HG03521 (cell line): ENCODE results near the gene NEK5.
"Not testable (repeated sequence)": the region's sequence is repeated elsewhere in the genome, so short reads cannot be mapped to it uniquely, and the experiment has no call there.

Experiments used
- ATAC-seq: cut with Tn5 transposase; IDR thresholded peaks from one replicate; pipeline ENCODE4 v1.9.1; 2021; ENCODE audit warnings: mild to moderate bottlenecking, moderate library complexity; ENCODE audit not compliant: unreplicated experiment

The NEK5 gene

GRCh38 chr13:52082601-52083000, 46.3 kb downstream of the NEK5 start:
- no peak for ATAC-seq

- not testable (repeated sequence) for ATAC-seq
Measured at GRCh38 chr13:52079891-52080290, 49.0 kb downstream of the NEK5 start.

GRCh38 chr13:52070929-52071523, 57.8 kb downstream of the NEK5 start:
- no peak for ATAC-seq

GRCh38 chr13:52067237-52067636, 61.6 kb downstream of the NEK5 start:
- no peak for ATAC-seq

- ATAC-seq: no peak
Measured at GRCh38 chr13:52061587-52061986, 67.3 kb downstream of the NEK5 start.

- not testable (repeated sequence) for ATAC-seq
Measured at GRCh38 chr13:52061064-52061463, 67.8 kb downstream of the NEK5 start.

- ATAC-seq: no peak
Measured at GRCh38 chr13:52053460-52053859, 75.4 kb downstream of the NEK5 start.

- no peak for ATAC-seq
Measured at GRCh38 chr13:52051400-52051799, 77.5 kb downstream of the NEK5 start.

- ATAC-seq: no peak
Measured at GRCh38 chr13:52048516-52048915, 80.4 kb downstream of the NEK5 start.

- no peak for ATAC-seq
Measured at GRCh38 chr13:52047463-52047862, 81.4 kb downstream of the NEK5 start.

- ATAC-seq: no peak
Measured at GRCh38 chr13:52043675-52044074, 85.2 kb downstream of the NEK5 start.

- ATAC-seq: no peak
Measured at GRCh38 chr13:52036037-52036436, 92.8 kb downstream of the NEK5 start.

GRCh38 chr13:52034616-52035226, 94.2 kb downstream of the NEK5 start:
- no peak for ATAC-seq

- ATAC-seq: no peak
Measured at GRCh38 chr13:52033039-52033438, 95.8 kb downstream of the NEK5 start.

- ATAC-seq: not testable (repeated sequence)
Measured at GRCh38 chr13:52030401-52030800, 98.5 kb downstream of the NEK5 start.

- ATAC-seq: no peak
Measured at GRCh38 chr13:52029569-52029968, 99.3 kb downstream of the NEK5 start.

GRCh38 chr13:52027832-52028231, 101.0 kb downstream of the NEK5 start:
- ATAC-seq: no peak

- ATAC-seq: no peak
Measured at GRCh38 chr13:52026246-52026626, 102.6 kb downstream of the NEK5 start.

- no peak for ATAC-seq
Measured at GRCh38 chr13:52025475-52026245, 103.2 kb downstream of the NEK5 start.

- ATAC-seq: no peak
Measured at GRCh38 chr13:52024481-52024880, 104.4 kb downstream of the NEK5 start, which contains the start of gene UTP14C. UTP14C (plus strand) TSS chr13:52024691; CDS start chr13:52028805, 4,114 bp downstream.

- ATAC-seq: no peak
Measured at GRCh38 chr13:52022356-52022755, 106.5 kb downstream of the NEK5 start.

GRCh38 chr13:52020191-52020590, 108.7 kb downstream of the NEK5 start:
- no peak for ATAC-seq
